Fibroblast of pulmonary artery (primary cell): Measurements from ENCODE around the gene GNPAT.

Experiments used
- DNase-seq: peaks from one replicate; pipeline ENCODE4 v3.0.0-alpha.2; 2010; ENCODE audit warnings: low read depth
- H3K4me3 ChIP-seq: replicated peaks from 2 replicates; pipeline ENCODE4 v1.5.1; 2011; ENCODE audit warnings: low read depth, mild to moderate bottlenecking, control low read depth, low read length, moderate library complexity
- TF ChIP-seq, protein P1 (sequence below): IDR thresholded peaks from 2 replicates; pipeline ENCODE4 v1.5.1; 2011; ENCODE audit warnings: mild to moderate bottlenecking, control low read depth, low read length, inconsistent platforms; ENCODE audit errors: missing control alignments

GNPAT gene

DNA sequence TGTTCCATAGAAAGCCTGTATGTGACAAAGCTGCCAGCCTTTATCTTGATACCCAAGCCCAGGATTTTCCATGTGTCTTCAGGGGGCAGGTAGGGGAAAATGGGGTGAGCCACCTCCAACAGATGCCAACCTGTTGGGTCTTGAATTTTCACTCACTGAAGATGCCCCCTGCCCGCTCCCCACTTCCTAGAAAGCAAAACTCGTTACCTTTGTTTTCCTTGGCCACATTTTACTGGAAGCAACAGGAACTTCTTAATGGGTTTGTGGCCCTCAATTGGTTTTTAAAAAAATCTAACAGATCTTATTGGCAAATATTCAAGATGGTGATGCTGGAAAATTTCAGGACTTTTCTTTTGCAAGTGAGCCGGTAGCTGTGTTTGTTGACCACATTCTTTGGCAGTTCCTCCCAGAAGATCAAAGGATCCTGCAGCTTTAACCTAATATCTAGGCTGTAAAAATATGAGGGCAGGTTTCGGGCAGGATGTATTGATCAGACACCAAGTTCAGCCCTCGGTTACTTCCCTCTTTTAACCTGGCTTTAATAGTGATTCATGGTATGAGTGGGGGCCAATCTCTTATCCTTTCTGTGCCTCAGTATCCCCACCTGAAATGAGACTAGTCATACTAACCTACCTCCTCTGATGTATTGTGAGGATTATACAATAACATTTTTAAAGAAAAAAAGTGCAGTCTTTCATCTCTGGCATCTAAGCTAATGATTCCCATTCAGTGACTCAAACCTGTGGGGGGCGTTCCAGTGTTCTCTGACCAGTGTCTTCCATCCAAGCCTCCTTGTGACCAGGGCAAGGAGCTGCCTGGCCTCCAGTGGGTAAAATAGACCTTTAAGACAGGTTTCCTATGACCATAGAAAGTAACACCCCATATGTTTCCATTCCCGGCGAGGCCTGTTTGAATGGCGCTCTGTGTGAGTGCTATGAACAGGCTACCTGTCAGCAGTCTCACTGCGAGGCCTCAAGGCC, 21.3 kb upstream of the GNPAT start:
- TF ChIP-seq, protein P1, sequence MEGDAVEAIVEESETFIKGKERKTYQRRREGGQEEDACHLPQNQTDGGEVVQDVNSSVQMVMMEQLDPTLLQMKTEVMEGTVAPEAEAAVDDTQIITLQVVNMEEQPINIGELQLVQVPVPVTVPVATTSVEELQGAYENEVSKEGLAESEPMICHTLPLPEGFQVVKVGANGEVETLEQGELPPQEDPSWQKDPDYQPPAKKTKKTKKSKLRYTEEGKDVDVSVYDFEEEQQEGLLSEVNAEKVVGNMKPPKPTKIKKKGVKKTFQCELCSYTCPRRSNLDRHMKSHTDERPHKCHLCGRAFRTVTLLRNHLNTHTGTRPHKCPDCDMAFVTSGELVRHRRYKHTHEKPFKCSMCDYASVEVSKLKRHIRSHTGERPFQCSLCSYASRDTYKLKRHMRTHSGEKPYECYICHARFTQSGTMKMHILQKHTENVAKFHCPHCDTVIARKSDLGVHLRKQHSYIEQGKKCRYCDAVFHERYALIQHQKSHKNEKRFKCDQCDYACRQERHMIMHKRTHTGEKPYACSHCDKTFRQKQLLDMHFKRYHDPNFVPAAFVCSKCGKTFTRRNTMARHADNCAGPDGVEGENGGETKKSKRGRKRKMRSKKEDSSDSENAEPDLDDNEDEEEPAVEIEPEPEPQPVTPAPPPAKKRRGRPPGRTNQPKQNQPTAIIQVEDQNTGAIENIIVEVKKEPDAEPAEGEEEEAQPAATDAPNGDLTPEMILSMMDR = no peak
- no peak overlapping the region for H3K4me3 ChIP-seq
- DNase-seq = no peak

DNA sequence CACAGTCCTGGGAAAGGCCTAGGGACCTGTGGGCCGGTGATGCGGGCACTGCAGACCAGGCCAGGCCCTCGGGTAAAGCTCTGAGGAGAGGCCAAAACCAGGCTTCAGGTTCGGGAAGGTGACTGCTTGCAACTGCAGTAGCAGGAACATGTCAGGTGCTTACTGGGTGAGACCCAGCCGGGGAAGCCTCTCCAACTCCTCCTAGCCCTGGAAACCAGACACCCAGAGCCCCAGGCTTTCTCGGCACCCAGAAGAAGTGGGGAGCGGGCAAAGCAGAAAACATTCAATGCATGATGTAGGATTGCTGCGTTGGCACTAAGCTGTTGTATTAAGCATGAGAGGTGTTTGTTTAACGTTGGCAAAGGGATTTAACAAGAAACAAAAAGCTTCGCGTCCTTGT, 20.2 kb upstream of the GNPAT start:
- DNase-seq = no peak
- H3K4me3 ChIP-seq = no peak overlapping the region

DNA sequence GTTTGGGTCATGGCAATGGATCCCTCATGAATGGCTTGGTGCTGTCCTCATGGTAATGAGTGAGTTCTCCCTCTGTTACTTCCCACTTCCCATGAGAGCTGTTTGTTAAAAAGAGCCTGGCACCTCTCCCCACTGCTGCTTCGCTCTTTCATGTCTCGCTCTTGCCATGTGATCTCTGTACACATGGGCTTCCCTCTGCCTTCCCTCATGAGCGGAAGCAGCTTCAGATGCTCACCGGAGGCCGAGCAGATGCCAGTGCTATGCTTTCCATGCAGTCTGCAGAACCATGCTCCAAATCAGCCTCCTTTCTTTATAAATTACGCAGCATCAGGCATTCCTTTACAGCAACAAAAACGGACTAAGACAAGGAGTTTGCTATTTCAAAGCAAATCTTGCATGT, 14.9 kb upstream of the GNPAT start:
- DNase-seq = no peak
- TF ChIP-seq, protein P1 = no peak
- no peak overlapping the region for H3K4me3 ChIP-seq

More for the DNA sequence above, 20.2 kb upstream of the GNPAT start:
- TF ChIP-seq, protein P1 = no peak

DNA sequence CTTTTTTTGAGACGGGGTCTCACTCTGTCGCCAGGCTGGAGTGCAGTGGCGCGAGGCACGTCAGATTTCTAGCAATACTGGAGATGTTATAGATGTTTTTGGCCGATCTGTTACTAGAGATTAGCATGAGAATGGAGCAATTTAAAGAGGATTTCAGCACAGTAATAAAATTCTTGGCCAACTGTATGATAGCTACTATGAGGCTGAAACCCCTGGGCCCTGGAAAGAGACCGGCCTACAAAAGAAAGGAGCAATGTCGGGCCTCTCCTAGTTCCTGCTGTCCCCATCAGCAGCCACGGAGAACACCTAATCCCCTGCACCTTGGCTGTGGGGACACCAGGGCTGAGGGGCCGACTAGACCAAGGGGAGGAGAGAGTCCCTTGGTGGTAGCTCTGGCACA, 9.5 kb upstream of the GNPAT start:
- DNase-seq = no peak
- TF ChIP-seq, protein P1 = no peak
- no peak overlapping the region for H3K4me3 ChIP-seq

DNA sequence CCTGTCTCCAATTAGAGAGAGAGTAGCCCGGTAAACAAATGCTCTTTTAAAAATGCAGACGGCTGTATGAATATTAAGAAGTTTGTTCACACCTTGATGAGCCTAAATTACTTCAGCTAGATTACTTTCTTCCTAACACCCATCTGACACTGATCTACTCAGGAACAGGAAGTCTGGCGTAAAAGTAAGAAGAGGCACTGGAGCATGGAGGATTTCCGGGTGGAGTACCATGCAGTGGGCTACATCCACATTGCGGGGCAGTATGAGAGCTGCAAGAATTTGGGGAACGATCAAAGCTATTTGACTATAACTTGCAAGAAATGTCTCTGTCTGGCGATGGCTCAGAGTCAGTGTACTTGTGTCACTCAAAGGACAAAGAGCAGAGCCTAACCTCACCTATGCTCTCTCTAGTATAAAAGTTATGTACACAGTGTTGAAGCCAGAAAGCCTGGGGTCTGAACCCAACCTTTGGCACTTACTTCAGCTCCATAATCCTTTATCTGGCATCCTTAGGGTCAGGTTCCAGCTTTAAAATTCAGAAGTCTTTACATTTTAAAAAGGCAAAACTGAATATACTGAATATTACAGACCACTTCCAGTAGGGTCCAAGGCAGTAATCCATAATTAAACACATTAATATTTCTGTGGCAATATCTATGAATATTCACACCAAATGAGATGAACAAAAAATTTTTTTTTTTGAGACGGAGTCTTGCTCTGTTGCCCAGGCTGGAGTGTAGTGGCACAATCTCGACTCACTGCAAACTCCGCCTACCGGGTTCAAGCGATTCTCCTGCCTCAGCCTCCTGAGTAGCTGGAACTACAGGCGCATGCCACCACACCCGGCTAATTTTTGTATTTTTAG, 7.9 kb upstream of the GNPAT start:
- TF ChIP-seq, protein P1 = no peak
- no peak overlapping the region for H3K4me3 ChIP-seq
- DNase-seq = no peak

DNA sequence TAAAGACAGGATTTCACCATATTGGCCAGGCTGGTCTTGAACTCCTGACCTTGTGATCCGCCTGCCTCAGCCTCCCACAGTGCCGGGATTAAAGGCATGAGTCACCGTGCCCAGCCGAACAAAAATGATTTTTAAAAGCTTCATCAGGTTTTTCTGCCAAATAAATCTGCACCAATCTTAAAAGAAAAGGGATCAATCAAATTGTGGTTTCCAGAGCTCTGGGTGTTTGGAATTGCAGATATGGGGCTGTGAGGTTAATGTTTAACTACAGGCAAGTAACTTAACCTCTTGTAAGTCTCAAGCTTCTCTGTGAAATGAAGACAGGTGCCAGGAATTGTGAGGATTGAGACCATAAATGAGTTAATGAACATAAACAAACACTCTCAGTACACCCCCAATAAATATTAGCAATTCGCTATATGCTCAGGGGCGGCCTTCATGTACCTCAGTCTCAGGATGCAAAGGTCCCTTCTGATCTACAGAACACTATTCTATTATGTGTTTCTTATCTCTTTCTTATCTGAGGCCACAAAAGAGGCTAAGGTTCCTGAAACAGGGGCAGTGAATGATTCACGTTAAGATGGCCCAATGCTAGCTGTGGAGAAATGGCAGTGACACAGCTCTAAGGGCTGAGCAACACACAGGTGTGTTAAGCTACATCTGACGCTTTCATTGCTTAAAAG, 7.1 kb upstream of the GNPAT start:
- H3K4me3 ChIP-seq = no peak overlapping the region
- no peak for DNase-seq
- TF ChIP-seq, protein P1 = no peak
